ENCODE measurements around the gene COL5A2.

Gene COL5A2

GRCh38 chr2:189037518-189037917 is 142.0 kb downstream of the COL5A2 start:
- Histone ChIP-seq H2AFZ (ENCODE audit: low read depth, low read length) (no peak overlapping the region), H3K9me3 (ENCODE audit: insufficient read depth, low read length) (no peaks in the 10 kb centered on the region), H3K4me3 (ENCODE audit: low read length) (no peak overlapping the region), H3K79me2 (ENCODE audit: low read length) (no peaks in the 10 kb centered on the region), H3K36me3 (replicated peaks; ENCODE audit: low read depth, low read length) (no peaks in the 10 kb centered on the region), H3K4me2 (ENCODE audit: low read length) (no peak overlapping the region), H4K20me1 (ENCODE audit: insufficient read depth, low read length) (no peaks in the 10 kb centered on the region), H3K4me1 (ENCODE audit: low read length) (no peaks in the 10 kb centered on the region), H3K9ac (ENCODE audit: low read length) (no peak overlapping the region), H3K27me3 (ENCODE audit: low read depth, low read length) (no peaks in the 10 kb centered on the region), H3K27ac (ENCODE audit: low read length) (no peak overlapping the region)
- no peak for TF ChIP-seq EZH2phosphoT487 (IDR thresholded peaks at IDR 0.05; ENCODE audit: low read depth)
- no peak for TF ChIP-seq CTCF (IDR thresholded peaks at IDR 0.05; ENCODE audit: low read depth, low read length)

GRCh38 chr2:189024901-189025618 is 154.5 kb downstream of the COL5A2 start:
- Histone ChIP-seq H3K4me3 (ENCODE audit: low read length) (no peak overlapping the region), H3K27me3 (ENCODE audit: low read depth, low read length) (no peaks in the 10 kb centered on the region), H3K36me3 (replicated peaks; ENCODE audit: low read depth, low read length) (no peaks in the 10 kb centered on the region), H4K20me1 (ENCODE audit: insufficient read depth, low read length) (no peaks in the 10 kb centered on the region), H3K9me3 (ENCODE audit: insufficient read depth, low read length) (no peaks in the 10 kb centered on the region), H3K4me2 (ENCODE audit: low read length) (no peak overlapping the region), H3K27ac (ENCODE audit: low read length) (no peak overlapping the region), H3K9ac (ENCODE audit: low read length) (no peak overlapping the region), H2AFZ (ENCODE audit: low read depth, low read length) (no peak overlapping the region), H3K4me1 (ENCODE audit: low read length) (no peaks in the 10 kb centered on the region), H3K79me2 (ENCODE audit: low read length) (no peaks in the 10 kb centered on the region)
- TF ChIP-seq EZH2phosphoT487 (IDR thresholded peaks at IDR 0.05; ENCODE audit: low read depth) (no peak), CTCF (IDR thresholded peaks at IDR 0.05; ENCODE audit: low read depth, low read length) (peak; percentile 41)

GRCh38 chr2:189022492-189022891 is 157.1 kb downstream of the COL5A2 start:
- Histone ChIP-seq H3K4me2 (ENCODE audit: low read length) (no peak overlapping the region), H3K79me2 (ENCODE audit: low read length) (no peaks in the 10 kb centered on the region), H4K20me1 (ENCODE audit: insufficient read depth, low read length) (no peaks in the 10 kb centered on the region), H3K9me3 (ENCODE audit: insufficient read depth, low read length) (no peaks in the 10 kb centered on the region), H3K27ac (ENCODE audit: low read length) (no peak overlapping the region), H3K4me1 (ENCODE audit: low read length) (no peaks in the 10 kb centered on the region), H3K4me3 (ENCODE audit: low read length) (no peak overlapping the region), H3K9ac (ENCODE audit: low read length) (no peak overlapping the region), H3K27me3 (ENCODE audit: low read depth, low read length) (no peaks in the 10 kb centered on the region), H3K36me3 (replicated peaks; ENCODE audit: low read depth, low read length) (no peaks in the 10 kb centered on the region), H2AFZ (ENCODE audit: low read depth, low read length) (no peak overlapping the region)
- no peak for TF ChIP-seq EZH2phosphoT487 (IDR thresholded peaks at IDR 0.05; ENCODE audit: low read depth)
- no peak for TF ChIP-seq CTCF (IDR thresholded peaks at IDR 0.05; ENCODE audit: low read depth, low read length)

- Histone ChIP-seq H3K9ac (ENCODE audit: low read length) (no peak overlapping the region), H2AFZ (ENCODE audit: low read depth, low read length) (no peak overlapping the region), H3K9me3 (ENCODE audit: insufficient read depth, low read length) (no peaks in the 10 kb centered on the region), H3K4me2 (ENCODE audit: low read length) (no peak overlapping the region), H3K4me1 (ENCODE audit: low read length) (no peaks in the 10 kb centered on the region), H3K27me3 (ENCODE audit: low read depth, low read length) (no peaks in the 10 kb centered on the region), H3K36me3 (replicated peaks; ENCODE audit: low read depth, low read length) (no peaks in the 10 kb centered on the region), H3K4me3 (ENCODE audit: low read length) (no peak overlapping the region), H4K20me1 (ENCODE audit: insufficient read depth, low read length) (no peaks in the 10 kb centered on the region), H3K79me2 (ENCODE audit: low read length) (no peaks in the 10 kb centered on the region), H3K27ac (ENCODE audit: low read length) (no peak overlapping the region)
- no peak for TF ChIP-seq EZH2phosphoT487 (IDR thresholded peaks at IDR 0.05; ENCODE audit: low read depth)
- TF ChIP-seq CTCF (IDR thresholded peaks at IDR 0.05; ENCODE audit: low read depth, low read length): no peak
Observed at GRCh38 chr2:189022053-189022481, 157.5 kb downstream of the COL5A2 start.
